NCI-H2196 (cell line): Measurements from ENCODE around the gene STARD5.
"Not testable (repeated sequence)": the region's sequence is repeated elsewhere in the genome, so short reads cannot be mapped to it uniquely, and the experiment has no call there.

Experiments used
- DNase-seq: peaks from one replicate; lab custom pipeline; 2025; ENCODE audit not compliant: unreplicated experiment; lab: John Stamatoyannopoulos, UW

Gene STARD5

DNA sequence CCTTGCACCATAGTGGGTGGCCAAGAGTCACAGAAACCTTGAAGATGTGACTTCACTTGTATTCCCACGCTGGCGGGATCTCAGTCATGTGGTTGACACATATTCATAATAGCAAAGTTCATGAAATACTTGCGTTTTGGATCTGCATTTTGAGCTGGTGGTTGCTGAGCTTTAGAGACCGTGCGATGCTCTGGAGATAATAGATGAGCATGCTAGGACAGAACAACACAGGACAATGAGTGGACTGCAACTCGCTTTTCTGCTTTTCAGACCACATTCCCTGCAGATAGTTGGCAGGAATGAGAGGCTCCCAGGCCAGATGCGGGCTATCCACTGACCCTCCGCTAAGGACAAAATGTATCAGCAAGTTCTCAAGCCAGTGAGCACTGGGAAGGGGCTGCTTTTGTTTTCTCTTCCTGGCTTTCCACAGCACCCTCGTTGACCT lies 13.8 kb upstream of the STARD5 start:
- no peak for DNase-seq

DNA sequence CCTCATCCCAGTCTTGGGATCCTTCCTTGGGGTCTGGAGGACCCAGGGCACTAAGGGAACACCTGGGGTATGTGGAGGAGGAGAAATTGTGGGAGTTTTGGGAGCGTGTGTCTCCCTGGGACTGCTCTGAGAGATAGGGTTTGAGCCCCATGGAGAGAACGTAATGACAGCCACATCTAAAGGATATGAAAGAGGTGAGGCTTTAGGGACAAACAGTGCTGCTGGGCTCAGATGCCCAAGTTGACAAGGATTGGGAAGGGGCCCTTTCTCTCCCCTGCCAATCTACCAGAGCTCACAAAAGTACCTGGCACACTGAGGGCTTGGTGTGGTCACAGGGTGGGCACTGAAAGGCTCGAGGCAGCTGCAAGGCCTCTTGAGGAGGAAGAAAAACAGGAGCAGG lies 13.3 kb upstream of the STARD5 start:
- no peak for DNase-seq

DNA sequence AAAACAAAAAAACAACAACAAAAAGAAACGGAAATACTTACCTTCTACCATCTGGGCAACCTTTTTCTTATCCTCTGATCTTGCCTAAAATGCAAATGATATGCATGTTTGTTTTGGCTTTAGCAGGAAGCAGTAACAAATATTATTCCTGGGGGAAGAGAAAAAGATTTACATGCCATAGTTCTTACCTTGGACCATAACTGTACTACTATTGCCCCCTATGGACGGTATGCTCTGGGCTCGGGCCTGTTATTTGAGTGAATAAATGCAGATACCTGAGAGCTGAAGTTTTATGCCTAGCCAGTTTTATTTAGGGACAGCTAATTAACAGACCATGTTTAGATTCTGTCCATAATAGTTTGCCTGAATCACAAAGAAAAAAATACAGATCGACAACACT lies 12.6 kb upstream of the STARD5 start:
- DNase-seq: no peak

DNA sequence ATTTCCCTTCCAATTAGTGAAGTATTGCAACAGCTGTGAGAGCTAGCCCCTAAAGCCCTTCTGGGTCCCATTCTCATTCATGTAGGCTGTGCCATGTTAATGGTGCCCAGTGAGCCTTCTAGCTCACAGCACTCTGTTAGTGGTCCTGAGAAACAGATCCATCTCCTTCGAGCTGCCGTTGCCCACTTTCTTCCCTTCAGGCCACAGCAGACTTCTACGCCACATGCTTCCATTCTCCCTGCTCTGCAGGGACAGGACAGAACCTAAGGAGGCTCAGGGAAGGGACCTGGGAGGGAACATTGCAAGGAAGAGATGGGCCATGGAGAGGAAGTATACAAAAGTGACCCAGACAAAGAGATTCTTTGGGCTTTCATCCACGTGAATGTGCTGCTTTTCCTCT lies 11.7 kb upstream of the STARD5 start:
- no peak for DNase-seq

DNA sequence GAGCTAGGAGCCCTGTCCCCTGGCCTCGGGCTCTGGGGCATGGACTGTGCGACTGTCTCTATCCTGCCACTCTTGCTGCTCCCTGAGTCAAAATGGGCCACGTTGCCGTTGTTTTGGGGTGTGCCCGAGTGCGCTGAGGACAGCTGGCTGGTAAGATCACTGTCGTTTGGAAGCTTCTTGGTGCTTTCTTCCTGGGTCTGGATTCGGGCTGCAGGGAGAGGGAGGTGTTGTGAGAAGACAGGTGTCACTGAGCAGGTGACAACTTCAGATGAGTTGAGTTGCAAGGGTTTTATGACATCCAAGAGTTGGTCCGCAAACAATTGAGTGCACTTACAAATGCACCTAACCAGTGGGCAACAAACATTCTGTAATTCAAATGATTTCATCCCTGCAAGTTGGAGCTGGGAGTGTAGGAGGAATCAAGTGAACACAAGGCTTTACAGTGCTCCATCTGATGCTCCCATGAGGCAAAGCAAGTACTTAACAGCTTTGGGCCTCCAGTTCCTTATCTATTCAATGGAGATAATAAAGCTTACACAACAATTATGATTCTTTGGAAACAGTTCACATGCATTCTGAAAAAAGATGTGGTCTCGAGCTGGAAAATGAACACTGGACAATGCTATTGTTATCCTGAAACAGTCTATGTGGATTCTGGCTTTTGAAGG lies 11.0 kb upstream of the STARD5 start:
- DNase-seq: no peak

DNA sequence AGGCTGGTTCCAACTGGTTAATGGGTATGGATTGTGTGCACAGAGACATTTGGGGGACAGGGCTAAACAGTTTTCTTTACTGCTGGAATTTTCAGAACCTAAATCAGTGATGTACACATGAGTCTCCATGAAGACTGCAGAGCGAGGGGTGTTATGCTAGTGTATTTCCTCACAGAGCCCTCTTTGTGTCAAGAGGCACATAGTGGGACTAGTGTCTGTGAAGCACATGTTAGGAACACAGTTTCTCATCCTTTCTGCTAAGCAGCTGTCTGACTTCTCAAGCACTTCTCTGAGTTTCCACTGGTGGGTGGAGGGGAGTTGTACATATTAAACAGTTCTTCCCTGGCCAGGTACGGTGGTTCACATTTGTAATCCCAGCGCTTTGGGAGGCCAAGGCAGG lies 9.4 kb upstream of the STARD5 start:
- DNase-seq: no peak

DNA sequence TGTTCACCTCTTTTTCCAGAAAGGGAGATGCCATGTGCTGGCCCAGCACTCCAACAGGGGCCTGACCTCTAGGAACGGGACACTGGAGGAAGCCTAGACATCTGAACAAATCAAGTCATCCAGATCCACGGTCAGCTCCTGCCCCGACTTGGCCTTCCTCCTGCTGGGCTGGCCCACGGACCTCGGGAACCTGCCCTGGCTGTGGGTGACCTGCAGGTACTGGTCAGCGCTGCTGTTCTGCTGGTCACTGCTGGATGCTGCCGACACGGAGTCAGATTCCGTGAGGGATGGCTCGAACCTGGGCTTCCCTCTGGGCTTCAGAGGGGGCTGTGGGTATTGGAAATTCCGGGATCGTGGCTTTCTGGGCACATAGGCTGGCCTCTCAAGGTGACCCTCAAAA lies 8.4 kb upstream of the STARD5 start:
- no peak for DNase-seq

DNA sequence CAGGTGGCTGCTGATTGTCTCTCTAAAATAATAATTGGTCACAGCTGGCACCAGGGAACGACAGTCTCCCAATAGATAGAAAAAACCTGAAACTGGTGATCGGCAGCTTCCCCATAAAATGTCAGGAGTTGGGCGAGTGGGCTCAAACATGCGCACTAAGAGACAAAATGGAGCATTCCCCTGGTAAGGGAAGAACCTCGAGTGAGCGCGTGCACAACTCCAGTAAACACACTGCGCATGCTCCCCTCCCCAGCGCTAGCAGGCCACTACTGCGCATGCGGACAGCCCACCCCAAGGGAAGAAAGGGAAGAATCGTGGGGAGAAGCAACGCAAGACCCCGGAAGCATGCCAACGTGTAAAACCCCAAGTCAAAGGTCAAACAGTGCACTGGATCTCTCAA lies 7.7 kb upstream of the STARD5 start:
- no peak for DNase-seq

DNA sequence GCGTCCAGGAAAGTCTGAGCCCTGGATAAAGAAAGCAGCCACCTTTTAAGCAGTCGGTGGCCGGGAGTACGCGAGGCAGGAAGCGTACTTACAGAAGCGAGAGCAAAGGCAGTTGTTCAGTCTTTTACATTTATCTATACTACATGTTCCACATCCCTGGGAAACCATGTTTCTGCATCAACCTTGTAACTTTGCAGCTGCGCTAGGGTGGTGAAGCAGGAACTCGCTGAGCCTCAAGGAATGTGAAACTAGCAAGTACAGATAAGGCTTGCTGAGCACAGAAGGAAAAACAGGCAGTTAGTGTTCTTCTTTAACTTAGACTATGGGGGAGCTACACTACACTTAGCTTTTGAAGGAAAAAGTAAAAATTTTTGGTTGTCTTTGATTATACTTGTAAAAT lies 7.2 kb upstream of the STARD5 start:
- not testable (repeated sequence) for DNase-seq

DNA sequence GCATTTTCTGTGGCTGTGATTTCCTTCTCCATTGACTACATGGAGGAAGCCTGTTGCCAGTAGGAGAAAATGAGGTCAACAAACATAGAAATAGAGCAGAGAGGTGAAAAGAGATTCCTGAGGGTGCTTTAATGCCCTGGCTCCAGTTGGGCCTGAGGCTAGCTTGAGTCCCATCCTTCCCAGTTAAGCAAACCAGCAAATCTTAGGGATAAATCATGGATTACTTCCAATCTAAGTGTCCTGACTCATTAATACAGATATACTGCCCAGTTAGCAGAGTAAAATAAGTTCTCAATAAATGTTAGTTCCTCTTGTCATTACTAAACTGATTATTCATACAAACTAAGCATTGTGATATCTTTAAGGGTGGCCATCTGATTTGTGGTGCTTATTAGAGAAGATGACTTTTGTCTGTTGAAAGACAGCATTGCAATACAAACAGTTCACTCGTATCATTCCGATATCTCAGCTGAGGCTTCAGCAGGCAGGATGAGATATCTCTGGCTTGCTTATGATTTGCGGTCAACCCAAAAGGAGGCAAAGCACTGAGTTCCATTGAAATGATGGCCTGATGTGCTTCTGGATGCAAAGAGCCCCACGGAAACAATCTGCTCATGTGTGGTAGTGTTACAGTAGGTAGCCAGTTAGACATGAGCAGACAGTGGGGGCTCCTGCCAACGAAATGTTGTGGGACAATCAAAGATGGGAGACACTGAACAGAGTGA lies 6.6 kb upstream of the STARD5 start:
- no peak for DNase-seq

DNA sequence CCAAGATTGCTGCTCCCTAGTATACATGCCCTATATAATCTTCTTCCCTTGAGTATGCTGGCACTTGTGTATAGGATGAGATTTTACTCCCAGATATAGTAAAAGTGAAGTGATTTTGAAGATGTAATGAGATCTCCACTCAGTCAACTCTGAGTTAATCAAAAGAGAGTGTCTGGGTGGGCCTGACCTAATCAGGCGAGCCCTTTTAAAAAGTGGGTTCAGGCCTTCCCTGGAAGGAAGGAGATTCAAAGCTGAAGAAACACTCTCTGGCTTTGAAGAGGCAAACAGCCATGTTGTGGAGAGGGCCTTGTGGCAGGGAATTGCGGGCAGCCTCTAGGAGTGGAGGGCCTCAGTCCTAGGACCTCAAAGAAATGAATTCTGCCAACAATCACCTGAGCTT lies 5.5 kb upstream of the STARD5 start:
- DNase-seq: no peak

DNA sequence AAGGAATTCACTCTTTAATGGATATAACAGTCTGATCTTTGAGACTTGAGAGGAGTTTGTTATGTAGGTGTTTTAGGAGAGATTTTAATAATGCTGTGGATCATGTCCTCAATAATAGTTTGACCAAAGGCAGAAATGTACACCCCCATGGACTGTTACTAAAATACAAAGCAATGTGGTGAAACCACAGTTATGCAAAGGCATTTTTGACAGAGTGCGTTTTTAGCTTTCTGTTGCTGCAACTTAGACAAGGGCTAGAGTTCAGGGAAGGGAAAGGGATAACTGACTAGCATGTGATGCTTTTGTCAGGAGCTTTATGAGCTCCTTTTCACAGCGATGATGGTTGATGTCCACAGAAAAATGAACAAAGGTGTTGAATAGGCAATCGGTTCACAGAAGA lies 3.6 kb upstream of the STARD5 start:
- DNase-seq: no peak

DNA sequence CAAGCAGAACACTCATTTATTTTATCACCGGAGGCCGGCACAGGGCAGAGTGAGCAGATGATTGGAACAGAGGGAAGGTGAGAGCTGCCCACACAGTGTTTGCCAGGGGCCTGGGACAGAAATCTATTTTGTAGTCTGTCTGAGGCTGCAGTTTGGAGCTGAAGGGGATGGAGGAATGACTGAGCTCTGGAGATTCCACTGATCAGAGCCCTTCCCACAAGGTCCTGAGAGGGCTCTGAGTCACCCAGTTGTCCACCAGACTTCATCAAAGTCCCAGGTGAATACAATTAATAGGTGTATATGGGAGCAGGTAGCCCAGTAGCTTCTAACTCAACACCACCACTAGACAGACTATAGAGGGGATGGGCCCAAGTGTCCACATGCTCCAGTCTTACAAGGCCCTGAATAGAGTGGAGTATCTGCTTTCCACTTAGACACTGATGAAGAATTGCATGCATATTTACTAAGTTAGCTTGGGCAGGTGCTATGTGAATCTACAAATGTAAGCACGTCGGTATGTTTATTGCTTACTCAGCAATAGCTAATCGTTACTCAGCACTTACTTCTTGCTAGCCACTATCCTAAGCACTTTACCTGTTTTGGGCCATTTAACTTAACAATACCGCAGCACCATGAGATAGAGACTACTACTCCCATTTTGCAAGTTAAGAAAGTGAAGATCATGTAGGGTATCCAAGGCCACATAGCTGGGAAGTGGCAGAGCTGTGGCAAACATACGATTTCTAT lies 2.7 kb upstream of the STARD5 start:
- no peak for DNase-seq

DNA sequence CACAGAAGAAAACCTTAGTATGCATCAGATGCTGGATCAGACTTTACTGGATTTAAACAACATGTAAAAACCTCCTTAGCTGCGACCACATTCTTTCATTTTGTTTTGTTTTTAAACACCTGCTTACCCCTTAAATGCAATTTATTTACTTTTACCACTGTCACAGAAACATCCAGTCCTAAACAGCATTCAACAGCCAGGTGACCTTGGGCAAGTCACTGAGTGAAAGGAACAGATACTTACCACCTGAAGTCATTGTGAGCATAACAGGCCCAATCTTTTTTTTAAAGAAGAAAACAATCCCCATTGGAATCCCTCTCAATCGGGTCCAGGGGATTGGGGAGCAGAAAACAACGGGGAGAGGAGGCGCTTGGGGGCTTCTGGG lies 390 bp downstream of the STARD5 start:
- DNase-seq: no peak

DNA sequence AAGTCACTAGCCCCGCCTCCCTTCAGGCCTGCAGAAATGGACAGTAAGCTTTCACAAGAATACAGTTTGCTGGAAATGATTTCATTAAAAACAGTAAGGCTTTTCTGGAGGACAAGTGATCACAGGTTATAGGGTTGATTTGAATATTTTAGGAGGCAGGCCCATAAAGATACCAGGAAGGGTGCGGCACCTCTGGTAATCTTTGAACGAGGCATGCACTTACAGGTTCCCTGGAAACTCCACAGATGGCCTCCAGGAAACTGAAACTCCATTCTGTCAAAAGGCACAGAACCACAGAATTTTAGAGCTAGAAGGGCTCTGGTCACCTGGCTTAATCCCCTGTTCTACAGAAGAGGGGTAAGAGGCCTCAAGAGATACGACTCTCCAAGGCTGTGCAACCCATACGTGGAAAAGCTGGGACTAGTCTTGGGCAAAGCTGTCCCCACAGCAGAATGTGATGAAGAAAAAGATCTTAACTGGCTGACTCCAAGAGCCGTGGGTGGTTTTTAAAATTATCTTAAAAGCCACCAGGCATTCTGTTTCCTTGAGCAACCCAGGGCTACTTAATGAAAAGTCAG lies 1.2 kb downstream of the STARD5 start:
- no peak for DNase-seq

DNA sequence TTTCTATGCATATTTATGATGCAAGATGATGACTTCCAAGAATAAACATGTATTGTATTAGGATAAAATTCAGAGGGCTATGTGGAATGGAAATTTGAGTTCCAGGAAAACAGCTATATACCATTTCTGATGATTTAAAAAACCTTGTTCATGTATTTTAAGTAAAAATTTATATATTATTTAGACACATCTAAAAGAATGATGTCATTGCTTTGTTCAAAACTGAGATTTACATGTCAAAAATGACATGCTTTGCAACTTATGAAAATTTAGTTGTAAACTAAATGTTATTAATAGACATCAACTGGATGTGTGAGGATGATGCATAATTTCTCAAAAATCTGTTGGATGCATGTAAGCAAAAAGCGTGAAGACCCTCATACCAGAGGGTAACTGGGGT lies 2.3 kb downstream of the STARD5 start:
- DNase-seq: no peak

DNA sequence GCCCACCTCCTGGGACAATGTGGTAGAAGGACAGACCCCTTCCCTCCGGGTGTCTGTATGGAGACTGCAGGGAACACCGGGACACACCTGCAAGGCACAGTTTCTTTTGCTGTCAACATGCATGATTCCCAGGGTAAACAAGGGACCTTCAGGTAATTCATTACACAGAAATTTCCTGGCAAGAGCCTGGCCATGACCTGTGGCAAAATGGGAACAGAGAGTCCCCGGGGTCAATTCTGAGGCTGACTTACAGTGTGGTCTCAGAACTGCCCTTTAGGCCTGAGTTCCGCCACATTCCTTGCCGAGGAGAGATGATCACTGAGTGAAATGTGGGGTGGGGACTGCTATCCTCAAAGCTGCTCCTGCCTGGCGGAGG lies 6.3 kb downstream of the STARD5 start:
- no peak for DNase-seq

DNA sequence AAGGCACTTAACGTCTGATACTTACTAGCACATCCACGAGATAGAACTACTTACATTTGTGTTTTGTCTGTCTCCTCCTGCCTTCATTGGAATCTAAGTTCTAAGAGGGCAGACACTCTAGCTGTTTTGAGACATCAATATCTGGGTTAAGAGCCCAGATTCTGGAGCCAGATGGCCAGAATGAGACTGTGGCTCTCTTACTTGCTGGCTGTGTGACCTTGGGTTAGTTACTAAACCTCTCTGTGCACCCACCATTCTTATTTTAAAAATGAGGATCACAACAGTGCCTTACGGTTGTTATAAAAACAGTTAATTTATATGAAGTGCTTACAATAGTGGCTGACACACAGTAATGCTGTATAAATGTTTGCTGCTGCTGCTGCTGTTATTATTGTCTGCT lies 7.7 kb downstream of the STARD5 start:
- DNase-seq: no peak

DNA sequence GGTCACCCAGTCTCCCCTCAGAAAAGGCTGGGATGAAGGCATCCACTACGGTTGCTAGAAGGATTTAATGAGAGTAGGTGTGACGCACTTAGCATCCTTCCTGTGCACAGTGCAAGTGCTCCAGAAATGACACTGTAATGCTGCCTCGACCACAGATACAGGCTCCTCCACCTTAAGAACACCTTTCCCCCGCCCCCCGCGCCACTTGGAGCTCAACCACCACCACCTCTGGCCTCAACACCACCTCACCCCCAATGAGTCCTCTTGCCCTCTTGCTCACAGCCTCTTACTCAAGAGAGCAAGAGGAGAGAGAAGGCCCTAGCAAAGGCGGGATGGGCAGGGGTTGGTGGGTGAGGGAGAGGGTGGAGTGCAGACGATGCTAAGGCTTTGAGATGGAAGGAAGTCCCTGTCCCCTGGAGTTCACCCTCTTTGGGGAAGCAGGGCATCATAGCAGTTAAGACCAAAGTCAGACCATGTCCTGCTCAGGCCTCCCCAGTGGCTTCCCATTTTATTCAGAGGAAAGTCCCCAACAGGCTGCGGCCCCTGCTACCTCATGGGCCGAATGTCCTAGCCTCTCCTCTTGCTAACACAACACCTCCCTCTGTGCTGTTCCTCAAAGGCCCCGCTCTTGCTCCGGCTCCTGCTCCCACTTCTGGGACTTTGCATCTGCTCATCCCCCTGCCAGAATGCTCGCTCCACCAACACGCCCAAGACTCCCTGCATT lies 8.3 kb downstream of the STARD5 start:
- DNase-seq: no peak

DNA sequence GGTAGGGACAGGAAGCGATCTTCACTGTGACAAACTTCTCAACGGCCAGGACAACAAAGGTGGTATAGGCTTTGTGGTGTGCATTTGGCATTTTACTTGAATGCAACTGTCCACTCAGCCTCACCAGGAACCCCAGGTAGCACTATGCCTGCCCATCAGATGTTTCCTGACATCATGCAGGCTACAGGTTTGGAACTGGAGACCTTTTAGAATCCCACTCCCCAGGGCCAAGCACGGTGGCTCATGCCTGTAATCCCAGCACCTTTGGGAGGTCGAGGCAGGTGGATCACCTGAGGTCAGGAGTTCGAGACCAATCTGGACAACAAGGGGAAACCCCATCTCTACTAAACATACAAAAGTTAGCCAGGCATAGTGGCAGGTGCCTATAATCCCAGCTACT lies 9.6 kb downstream of the STARD5 start:
- DNase-seq: no peak

DNA sequence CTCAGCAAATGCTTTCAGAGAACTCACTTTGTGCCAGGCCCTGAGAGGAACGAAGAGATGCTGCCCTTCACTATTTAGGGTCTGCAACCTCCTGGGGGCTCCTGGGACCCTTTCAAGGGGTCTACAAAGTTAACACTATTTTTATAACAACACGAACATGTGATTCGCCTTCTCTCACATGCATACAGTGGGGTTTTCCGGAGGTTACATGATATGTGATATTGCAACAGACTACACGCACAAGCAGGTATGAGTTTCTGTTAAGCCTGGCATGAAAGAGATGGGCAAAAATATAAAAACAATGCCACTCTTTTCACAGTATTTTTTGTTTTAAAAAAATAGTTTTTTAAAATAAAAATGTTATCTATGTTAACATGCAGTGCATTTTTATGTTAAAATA lies 10.3 kb downstream of the STARD5 start:
- no peak for DNase-seq
